Measurements from ENCODE around the gene PRSS37. TPM values are rescaled to one million over a fixed set of nuclear protein-coding genes. Genes with fewer than 3 reads are reported as not detected.

The PRSS37 gene
- total RNA-seq, 4 donors from 2014 or later: not detected

DNA sequence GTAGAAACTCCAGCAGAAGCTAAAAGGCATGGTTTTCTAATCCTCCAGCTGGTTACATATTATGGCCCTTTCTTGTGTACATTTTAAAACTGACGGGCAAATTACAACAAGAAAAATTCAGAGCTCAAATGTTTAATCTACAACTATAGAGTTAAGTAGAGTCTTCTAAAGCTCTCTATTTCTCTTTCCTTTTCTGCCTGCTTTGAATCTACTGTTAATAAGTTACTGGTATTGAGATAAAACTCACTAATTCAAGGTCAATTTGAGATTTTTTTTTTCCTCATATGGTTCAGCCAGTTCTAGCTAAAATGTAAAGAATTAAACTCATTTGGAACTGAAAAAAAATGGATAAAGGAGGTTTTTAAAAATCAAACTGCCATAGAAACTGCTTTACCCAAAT, 1.6 kb upstream of the PRSS37 start:
- TF ChIP-seq, protein P1, sequence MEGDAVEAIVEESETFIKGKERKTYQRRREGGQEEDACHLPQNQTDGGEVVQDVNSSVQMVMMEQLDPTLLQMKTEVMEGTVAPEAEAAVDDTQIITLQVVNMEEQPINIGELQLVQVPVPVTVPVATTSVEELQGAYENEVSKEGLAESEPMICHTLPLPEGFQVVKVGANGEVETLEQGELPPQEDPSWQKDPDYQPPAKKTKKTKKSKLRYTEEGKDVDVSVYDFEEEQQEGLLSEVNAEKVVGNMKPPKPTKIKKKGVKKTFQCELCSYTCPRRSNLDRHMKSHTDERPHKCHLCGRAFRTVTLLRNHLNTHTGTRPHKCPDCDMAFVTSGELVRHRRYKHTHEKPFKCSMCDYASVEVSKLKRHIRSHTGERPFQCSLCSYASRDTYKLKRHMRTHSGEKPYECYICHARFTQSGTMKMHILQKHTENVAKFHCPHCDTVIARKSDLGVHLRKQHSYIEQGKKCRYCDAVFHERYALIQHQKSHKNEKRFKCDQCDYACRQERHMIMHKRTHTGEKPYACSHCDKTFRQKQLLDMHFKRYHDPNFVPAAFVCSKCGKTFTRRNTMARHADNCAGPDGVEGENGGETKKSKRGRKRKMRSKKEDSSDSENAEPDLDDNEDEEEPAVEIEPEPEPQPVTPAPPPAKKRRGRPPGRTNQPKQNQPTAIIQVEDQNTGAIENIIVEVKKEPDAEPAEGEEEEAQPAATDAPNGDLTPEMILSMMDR (IDR thresholded peaks at IDR 0.05; ENCODE audit: low read depth): no peak

DNA sequence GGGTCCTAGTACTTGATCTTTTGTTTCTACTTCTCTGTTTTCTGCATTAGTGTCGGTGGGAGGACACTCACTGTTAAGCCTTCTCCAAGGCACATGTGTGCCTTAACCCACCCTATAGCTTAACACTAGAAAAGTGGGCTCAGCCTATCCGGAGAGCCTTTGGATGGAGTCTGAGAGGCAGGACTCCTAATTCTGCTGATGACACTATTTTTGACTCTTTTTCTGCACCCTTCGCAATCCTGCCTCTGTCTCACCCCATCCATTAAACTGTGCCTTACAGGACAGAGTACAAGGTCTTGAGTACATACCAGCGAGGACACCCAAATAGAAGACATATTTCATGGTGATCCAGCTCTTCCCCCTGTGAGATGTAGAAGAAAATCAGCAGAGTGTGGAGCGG, 577 bp downstream of the PRSS37 start:
- TF ChIP-seq, protein P1 (IDR thresholded peaks at IDR 0.05; ENCODE audit: low read depth): no peak

DNA sequence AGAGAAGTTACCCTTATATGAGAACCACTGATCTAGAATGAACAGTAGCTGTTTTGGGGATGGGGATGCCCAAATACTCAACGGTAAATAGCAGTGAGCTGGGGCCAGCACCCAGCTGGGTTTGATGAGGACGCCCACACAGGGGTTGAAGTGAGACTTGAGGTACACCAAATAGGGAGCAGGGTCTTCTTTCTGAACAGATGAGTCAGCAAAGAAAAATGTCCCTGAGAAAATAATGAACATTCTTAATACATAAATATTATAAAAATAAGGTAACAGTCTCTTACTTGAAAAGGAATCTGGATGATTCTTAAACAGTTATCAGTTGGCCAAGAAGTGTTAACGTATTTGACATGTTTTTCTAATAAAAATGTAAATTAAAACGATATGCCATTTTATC, 2.0 kb downstream of the PRSS37 start:
- TF ChIP-seq, protein P1 (IDR thresholded peaks at IDR 0.05; ENCODE audit: low read depth): no peak

DNA sequence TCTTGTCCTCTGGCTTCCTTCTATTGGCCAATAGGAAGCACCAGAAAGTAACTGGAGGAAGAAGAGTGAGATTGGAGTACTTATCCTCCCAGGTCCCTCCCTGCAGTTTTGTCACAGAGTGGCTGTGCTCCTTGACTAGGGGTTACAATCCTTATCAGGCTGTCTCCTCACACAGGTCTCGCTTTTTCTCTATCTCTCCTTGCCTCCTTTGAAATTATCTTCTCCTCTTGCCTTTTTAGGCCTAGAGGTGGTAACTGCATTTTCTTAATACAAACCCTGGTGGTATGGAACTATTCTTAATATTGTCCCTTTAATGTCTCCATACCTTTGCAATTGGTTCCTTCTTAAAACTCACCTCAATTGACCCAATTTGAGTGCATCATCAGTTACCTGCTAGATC, 2.7 kb downstream of the PRSS37 start:
- TF ChIP-seq, protein P1 (IDR thresholded peaks at IDR 0.05; ENCODE audit: low read depth): no peak

DNA sequence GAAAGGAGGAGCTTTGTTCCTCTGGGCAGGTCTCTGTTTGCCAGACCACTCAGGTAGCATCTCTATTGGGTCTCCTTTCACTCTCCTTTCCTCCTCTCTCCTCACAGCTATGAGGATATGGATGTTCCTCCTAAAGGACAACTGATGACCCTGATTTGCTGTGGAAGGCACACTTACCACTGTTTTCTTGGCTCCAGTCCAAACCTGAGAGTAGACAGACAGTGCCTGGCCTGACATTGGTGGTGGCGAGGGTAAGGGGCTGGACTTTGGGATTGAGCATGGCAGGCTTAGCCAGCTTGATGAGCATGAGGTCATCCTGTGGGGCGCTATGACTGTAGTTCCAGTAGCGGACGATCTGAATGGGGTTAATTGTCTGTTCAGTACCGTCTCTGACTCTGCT, 3.6 kb downstream of the PRSS37 start:
- TF ChIP-seq, protein P1 (IDR thresholded peaks at IDR 0.05; ENCODE audit: low read depth): no peak

DNA sequence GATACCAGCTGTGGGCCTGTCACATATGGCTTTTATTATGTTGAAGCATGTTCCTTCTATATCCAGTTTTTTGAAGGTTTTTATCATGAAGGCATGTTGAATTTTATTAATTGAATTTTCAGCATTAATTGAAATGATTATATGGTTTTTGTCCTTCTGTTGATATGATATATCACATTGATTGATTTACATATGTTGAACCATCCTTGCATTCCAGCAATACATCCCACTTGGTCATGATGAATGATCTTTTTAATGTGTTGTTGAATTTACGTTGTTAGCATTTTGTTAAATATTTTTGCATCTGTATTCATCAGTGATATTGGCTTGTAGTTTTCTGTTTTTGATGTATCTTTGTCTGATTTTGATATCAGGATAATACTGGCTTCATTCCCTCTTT, 21.2 kb downstream of the PRSS37 start:
- TF ChIP-seq, protein P1 (IDR thresholded peaks at IDR 0.05; ENCODE audit: low read depth): no peak

DNA sequence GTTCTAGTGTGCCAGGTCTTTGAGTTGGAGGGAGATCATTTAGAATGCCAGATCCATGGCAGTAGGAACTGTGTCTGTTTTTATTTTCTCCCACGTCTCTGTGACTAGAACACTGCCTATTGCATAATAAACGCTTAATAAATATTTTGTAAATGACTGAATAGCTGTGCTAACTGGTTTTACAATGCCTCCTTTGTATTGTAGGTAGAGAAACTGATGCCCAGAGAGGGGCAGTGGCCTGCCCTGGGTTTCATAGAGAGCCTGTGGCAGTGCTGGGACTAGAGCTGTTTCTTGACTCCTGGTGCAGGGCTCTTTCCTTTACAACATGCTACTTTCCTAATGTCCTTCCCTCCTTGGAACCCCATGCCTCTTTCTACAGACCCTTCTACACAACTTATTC, 48.8 kb downstream of the PRSS37 start:
- TF ChIP-seq, protein P1 (IDR thresholded peaks at IDR 0.05; ENCODE audit: low read depth): no peak
